Femur (tissue), 1 donor: ENCODE measurements around the gene SEMA5A.

Experiments used
- DNase-seq: peaks from one replicate; pipeline ENCODE4 v3.0.0-alpha.2; 2017

The SEMA5A gene

GRCh38 chr5:9194509-9194908 lies 351.4 kb downstream of the SEMA5A start:
- DNase-seq, result peak; percentile 43

- DNase-seq, result no peak
These were observed 353.6 kb downstream of the SEMA5A start for GRCh38 chr5:9192266-9192665.

DNA sequence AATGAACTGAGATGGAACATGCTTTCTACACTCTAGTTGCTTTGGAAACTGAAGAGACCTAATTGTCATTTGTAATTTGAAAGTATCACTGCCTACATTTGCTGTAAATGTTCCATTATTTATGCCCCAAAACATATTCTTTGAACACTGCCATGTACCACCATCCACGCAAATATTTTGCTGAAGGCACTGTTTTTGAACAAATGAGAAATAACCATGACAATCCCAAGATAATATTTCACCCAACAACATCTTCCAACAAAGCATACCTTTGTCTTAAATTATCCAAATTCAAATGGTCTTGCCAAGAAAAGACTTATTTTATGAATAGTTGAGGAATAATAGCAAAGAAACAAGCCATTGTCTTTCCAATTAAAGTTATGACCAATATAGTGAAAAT lies 356.2 kb downstream of the SEMA5A start:
- no peak for DNase-seq

GRCh38 chr5:9188956-9189355 lies 356.9 kb downstream of the SEMA5A start:
- DNase-seq, result no peak

DNA sequence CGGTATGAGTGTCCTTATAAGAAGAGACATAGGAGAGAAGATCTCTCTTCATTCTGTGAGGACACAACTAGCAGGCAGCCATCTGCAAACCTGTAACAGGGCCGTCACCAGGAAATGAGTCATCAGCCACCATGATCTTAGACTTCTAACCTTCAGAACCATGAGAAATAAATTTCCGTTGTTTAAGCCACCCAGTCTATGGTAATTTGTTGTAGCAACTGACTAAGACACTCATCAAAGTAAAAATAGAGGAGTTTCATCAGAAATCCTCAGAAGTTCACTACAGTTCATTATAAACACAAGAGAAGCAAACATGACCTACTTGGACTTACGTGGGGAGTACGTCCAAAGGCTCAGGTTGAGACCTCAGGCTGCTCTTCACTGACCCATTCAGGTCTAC lies 357.7 kb downstream of the SEMA5A start:
- no peak for DNase-seq

DNA sequence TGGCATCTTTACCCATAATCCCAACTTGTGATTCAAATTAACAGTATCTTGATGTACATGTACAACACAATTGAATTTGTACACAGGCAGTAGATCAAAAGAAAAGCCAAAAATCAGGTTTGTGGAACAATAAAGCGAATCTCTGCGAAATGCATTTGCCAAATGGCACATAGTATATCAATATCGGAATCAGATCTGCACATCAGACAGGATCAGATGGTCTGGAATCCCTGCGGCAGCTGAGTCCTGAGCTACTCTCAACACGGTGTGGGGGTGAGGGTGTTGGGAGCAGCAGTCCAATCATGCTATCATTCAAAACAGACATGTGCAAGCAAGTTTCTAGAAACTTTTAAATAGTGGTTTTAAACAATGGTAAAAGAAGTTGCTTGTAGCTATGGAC lies 358.3 kb downstream of the SEMA5A start:
- DNase-seq, result no peak

GRCh38 chr5:9186069-9186468 lies 359.8 kb downstream of the SEMA5A start:
- DNase-seq, result no peak

DNA sequence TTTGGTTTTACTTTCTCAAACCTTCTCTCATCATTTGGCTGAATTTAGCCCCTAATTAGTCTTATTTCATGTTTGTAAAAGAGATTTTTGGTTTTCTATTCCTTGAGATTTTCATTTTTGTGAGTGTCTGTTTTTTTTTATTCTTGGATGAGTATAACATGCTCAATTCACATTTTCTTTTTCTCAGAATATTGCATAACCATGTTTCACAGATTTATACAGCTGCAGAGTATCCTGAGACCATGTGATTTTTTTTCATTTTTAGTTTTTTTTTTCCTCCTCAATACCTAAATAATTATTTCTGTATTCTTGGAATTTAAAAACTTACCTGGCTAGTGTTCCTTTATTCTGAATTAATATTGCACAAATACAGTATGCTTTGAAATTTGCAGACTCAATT lies 361.9 kb downstream of the SEMA5A start:
- DNase-seq, result no peak

DNA sequence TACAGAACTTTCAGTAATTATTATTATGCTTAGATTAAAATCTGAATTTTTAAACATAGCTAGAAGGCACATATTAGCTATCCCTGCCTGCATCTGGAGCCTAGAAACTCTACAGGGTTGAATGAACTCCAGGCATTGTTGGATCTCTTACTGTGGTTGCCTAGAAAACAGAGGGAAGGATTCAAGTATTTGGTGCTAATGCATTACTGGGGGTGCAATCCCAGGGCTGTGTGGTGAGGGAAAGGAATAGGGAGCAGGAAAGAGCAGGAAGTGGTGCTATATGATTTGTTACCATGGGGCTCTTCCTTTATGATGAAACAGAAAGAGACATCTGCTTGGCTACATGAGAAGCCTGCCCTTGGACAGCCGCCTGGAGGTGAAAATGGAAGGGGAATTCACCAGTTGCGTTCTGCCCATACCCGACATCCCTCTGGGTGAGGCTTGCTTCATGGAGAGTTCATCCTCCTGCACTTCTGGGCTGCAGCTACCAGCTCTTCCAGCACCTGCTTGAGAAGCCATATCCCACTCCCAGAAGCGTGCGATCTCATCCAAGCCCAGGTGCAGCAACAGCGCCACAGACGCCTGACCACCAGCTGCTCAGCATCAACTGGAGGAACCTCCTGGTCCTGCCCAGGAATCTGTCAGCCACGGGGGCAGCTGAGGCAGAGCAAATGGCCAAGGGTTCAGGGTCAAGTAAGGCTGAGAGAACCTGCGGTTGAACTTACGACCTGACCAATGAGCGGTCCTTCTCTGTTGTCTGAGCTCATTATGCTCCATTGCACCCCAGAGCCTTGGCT lies 362.8 kb downstream of the SEMA5A start:
- peak; percentile 36 for DNase-seq

DNA sequence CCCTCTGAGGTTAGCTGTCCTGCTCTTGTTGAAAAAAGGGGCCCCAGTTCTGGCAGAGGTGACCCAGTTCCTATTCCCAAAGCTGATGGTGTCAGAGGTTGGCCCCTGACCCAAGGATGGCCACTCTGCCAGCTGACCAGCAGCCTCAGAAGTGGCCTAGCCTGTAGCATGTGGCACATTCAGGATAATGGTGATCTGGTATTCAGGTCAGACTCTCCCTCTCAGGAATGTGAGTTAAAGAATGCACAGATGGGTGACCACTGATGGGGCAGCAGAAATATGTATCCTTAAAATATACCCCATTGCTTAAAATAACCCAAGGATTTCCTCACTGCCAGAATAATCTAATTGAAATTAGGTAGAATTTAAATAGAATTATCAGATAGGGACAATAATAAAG lies 369.2 kb downstream of the SEMA5A start:
- no peak for DNase-seq

DNA sequence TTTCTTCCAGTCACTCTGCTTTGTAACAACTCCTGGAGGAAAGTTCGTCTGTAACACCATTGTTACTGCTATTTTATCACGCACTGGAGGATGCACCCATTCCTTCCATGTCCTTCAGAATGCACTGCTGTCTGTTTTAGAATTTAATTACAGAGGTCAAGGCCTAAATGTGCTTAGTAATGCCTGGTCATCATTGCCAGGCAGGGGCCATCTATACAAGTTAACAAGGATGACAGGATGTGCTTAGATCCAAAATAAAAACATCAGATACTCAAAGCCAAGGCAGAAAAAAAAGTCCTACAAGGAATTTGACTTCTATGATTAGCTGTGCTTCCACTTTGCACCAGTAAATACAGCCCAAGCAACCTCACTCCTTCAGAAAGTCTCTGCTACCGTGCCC lies 371.4 kb downstream of the SEMA5A start:
- DNase-seq, result no peak

GRCh38 chr5:9173281-9174048 lies 372.4 kb downstream of the SEMA5A start:
- no peak for DNase-seq

DNA sequence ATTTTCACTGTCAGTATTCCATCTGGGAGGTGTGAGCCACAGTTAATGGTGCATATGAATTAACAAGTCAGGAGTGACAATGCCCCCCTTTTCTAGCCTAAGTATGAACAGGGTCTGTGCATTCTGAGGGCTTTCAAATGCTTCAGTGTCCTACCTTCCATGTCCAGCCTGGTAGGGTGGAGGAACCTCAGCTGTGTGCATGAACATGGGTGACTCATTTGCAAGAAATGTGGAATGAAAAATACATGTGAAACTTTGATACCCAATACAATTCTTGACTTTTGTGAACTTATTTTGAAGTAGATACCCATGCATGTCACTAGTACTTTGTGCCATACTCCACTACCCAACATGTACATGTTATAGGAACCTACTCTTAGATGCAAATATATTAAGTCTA lies 375.8 kb downstream of the SEMA5A start:
- DNase-seq, result no peak

GRCh38 chr5:9169557-9169902 lies 376.3 kb downstream of the SEMA5A start:
- no peak for DNase-seq

GRCh38 chr5:9168791-9169556 lies 376.9 kb downstream of the SEMA5A start:
- no peak for DNase-seq

DNA sequence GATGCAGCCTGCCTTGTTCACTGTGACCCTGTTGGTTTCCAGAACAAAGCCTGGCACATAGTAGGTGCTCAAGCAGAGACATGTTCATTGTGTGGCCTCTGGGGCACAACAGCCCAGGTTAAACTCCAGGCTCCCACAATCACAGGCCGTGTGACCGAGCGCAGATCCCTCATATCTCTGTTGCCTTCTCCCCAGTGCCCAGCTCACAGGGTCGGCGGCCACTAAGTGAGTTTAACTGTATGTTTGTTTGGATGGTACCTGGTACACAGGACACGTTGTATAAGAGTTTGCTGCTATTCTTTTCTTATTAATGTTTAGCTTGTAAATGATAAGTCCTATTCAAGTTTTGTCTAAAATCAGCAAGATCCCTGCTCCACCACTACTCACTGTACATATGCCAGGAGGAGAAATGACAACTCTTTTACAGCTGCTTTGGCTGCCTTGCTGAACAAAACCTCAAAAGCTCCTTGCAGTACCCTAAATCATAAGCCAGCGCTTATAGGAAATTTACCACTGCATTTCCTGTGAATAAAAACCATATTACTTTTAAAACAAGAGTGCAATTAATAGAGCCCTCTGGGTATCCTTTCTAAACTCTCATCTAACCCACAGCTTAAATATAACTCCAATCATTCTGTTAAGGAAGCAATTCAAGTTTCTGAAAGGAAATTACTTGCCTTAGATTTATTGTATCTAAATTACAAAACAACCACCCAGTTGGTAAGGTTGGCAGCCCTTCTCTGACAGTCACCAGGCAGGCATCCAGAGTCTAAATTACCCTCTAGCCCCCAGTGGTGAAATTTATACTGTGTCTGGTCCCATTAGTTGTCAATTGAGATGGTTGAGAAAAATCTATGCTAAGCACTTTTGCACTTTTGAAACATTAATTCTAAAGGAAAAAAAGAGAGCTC lies 379.4 kb downstream of the SEMA5A start:
- no peak for DNase-seq

GRCh38 chr5:9165546-9165945 lies 380.3 kb downstream of the SEMA5A start:
- DNase-seq, result no peak

GRCh38 chr5:9160747-9161146 lies 385.1 kb downstream of the SEMA5A start:
- DNase-seq, result no peak

DNA sequence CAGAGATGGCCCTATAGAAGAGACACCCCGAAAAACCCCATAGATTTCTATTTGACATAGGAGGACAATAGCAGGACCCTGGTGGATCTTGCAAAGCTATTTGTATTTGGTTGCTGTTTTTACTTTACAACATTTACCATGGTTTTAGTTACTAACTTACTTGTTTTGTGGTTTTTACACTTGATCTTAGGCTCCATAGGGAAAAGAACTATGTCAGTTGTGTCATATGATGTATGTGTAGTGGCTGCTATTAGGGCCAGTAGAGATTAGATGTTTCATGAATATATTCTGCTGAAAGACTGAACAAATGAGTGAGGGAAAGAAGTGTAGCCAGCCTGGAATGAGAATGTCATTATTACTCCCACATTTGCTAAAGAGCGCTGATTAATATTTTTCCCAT lies 388.1 kb downstream of the SEMA5A start:
- no peak for DNase-seq

DNA sequence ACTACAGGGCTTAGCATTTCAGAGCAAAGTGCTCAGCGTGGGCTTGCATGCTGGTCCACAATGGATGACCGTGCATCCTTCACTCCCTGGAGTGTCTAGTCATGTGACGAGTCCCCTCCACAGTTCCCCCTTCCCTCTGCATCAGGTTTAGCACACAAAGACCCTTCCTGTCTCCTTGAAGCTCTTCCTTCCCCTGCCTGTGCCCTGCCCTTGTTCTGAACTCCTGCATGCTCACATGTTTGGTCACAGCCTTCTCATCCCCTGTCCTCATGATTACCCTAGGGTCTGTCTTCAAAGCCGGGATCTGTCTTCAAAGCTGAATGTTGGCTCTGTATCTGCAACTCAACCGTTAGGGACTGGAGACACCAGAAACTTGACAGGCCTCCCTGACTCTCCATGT lies 388.9 kb downstream of the SEMA5A start:
- no peak for DNase-seq

- peak; percentile 29 for DNase-seq
These were observed 389.6 kb downstream of the SEMA5A start for GRCh38 chr5:9156282-9156681.

DNA sequence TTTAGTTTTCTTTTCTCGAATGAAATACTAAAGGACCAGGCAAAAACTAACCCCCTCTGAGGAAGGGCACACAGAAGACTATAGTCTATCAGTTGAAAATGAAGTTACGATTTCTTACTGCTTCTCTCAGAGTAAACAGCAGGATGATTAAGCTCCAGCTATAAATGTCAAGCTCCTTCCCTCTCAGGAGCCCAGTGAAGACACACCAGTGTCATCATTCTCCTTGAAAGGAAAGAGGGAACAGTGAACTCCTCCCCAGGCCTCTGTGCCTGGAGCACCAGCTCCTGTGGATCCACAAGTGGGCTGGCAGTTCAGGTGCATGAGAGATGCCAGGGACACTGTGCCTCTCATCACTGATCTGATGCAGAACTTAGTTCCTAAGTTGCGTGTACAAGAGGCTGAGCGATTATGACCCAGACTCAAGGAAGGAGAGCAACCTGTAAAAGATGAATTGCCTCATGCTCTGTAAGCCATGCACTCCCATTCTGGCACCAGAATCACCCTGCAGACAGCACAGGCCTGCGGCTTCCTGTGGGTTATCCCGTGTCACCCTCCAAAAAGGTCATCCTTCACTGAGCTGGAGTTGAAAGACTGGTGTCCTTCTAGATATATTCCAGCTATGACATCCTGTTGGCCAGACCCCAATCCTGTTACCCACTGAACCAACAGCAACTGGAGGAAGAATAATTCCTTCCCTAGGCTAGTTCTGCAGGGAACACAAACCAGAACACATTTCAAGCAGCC lies 394.0 kb downstream of the SEMA5A start:
- no peak for DNase-seq
